Measurements from ENCODE around the gene TRMT1. TPM values are rescaled to one million over a fixed set of nuclear protein-coding genes. Genes with fewer than 3 reads are reported as not detected.
"Not testable (repeated sequence)": the region's sequence is repeated elsewhere in the genome, so short reads cannot be mapped to it uniquely, and the experiment has no call there.

Gene TRMT1
- polyA plus RNA-seq (2013, experiment 1 of 4), result 46.9 TPM
- polyA plus RNA-seq (2013, experiment 2 of 4), result 41.7 TPM
- polyA plus RNA-seq (2013, experiment 3 of 4), result 34.4 TPM
- 38.1 TPM for polyA plus RNA-seq (2013, experiment 4 of 4)

- Histone ChIP-seq H3K4me3 (ENCODE audit: insufficient read depth, low read depth, low read length) (peak within 1 kb of the TSS; percentile 84), H3K4me1 (ENCODE audit: control insufficient read depth, insufficient read depth, low read length) (peaks cover 22% of the 10 kb centered on the region), H3K27me3 (ENCODE audit: control insufficient read depth, insufficient read depth, low read length, poor library complexity, severe bottlenecking) (no peaks in the 10 kb centered on the region), H3K27ac (ENCODE audit: insufficient read depth, low read depth, low read length, poor library complexity, severe bottlenecking) (peak within 1 kb of the TSS; percentile 70), H3K36me3 (ENCODE audit: control insufficient read depth, insufficient read depth, low read length) (peaks cover 8% of the 10 kb centered on the region), H3K9me3 (ENCODE audit: control insufficient read depth, low read length) (no peaks in the 10 kb centered on the region)
- 1% methylated on average over 51 of the region's 51 CpGs for WGBS, 2 experiments
Observed at GRCh38 chr19:13116282-13117175, at the start of gene TRMT1. TRMT1 (minus strand) TSS chr19:13116740; CDS start chr19:13116399, 341 bp downstream.

- 92 to 95% methylated on average over 3 of the region's 3 CpGs for WGBS, 2 experiments
Observed at GRCh38 chr19:13166151-13166550, 49.6 kb upstream of the TRMT1 start.

GRCh38 chr19:13165162-13165997, 48.8 kb upstream of the TRMT1 start:
- H3K36me3 ChIP-seq (ENCODE audit: control insufficient read depth, insufficient read depth, low read length), result no peaks in the 10 kb centered on the region
- peak overlapping the region; percentile 95 for H3K27ac ChIP-seq (ENCODE audit: insufficient read depth, low read depth, low read length, poor library complexity, severe bottlenecking)
- peaks cover 24% of the 10 kb centered on the region for H3K4me1 ChIP-seq (ENCODE audit: control insufficient read depth, insufficient read depth, low read length)
- H3K4me3 ChIP-seq (ENCODE audit: insufficient read depth, low read depth, low read length), result no peak overlapping the region
- no peaks in the 10 kb centered on the region for H3K9me3 ChIP-seq (ENCODE audit: control insufficient read depth, low read length)
- WGBS, 2 experiments, result 67 to 69% methylated on average over 19 of the region's 19 CpGs
- H3K27me3 ChIP-seq (ENCODE audit: control insufficient read depth, insufficient read depth, low read length, poor library complexity, severe bottlenecking), result no peaks in the 10 kb centered on the region

More at GRCh38 chr19:13166151-13166550, 49.6 kb upstream of the TRMT1 start:
- H3K27me3 ChIP-seq (ENCODE audit: control insufficient read depth, insufficient read depth, low read length, poor library complexity, severe bottlenecking); H3K36me3 ChIP-seq (ENCODE audit: control insufficient read depth, insufficient read depth, low read length); H3K9me3 ChIP-seq (ENCODE audit: control insufficient read depth, low read length); H3K4me3 ChIP-seq (ENCODE audit: insufficient read depth, low read depth, low read length); H3K27ac ChIP-seq (ENCODE audit: insufficient read depth, low read depth, low read length, poor library complexity, severe bottlenecking): not testable (repeated sequence)
- H3K4me1 ChIP-seq (ENCODE audit: control insufficient read depth, insufficient read depth, low read length), result peaks cover 24% of the 10 kb centered on the region

- peaks cover 24% of the 10 kb centered on the region for H3K4me1 ChIP-seq (ENCODE audit: control insufficient read depth, insufficient read depth, low read length)
- no peaks in the 10 kb centered on the region for H3K27me3 ChIP-seq (ENCODE audit: control insufficient read depth, insufficient read depth, low read length, poor library complexity, severe bottlenecking)
- H3K27ac ChIP-seq (ENCODE audit: insufficient read depth, low read depth, low read length, poor library complexity, severe bottlenecking), result peak overlapping the region; percentile 95
- WGBS, 2 experiments, result 4 to 5% methylated on average over 19 of the region's 19 CpGs
- H3K9me3 ChIP-seq (ENCODE audit: control insufficient read depth, low read length), result no peaks in the 10 kb centered on the region
- H3K4me3 ChIP-seq (ENCODE audit: insufficient read depth, low read depth, low read length), result peak overlapping the region; percentile 28
- H3K36me3 ChIP-seq (ENCODE audit: control insufficient read depth, insufficient read depth, low read length), result no peaks in the 10 kb centered on the region
Observed at GRCh38 chr19:13164343-13165161, 48.0 kb upstream of the TRMT1 start.

GRCh38 chr19:13163609-13164342, 47.2 kb upstream of the TRMT1 start:
- Histone ChIP-seq H3K9me3 (ENCODE audit: control insufficient read depth, low read length) (no peaks in the 10 kb centered on the region), H3K27me3 (ENCODE audit: control insufficient read depth, insufficient read depth, low read length, poor library complexity, severe bottlenecking) (no peaks in the 10 kb centered on the region), H3K36me3 (ENCODE audit: control insufficient read depth, insufficient read depth, low read length) (no peaks in the 10 kb centered on the region), H3K4me3 (ENCODE audit: insufficient read depth, low read depth, low read length) (peak overlapping the region; percentile 28), H3K4me1 (ENCODE audit: control insufficient read depth, insufficient read depth, low read length) (peaks cover 24% of the 10 kb centered on the region), H3K27ac (ENCODE audit: insufficient read depth, low read depth, low read length, poor library complexity, severe bottlenecking) (peak overlapping the region; percentile 95)
- WGBS, 2 experiments, result 1% methylated on average over 20 of the region's 20 CpGs

- Histone ChIP-seq H3K36me3 (ENCODE audit: control insufficient read depth, insufficient read depth, low read length) (no peaks in the 10 kb centered on the region), H3K27ac (ENCODE audit: insufficient read depth, low read depth, low read length, poor library complexity, severe bottlenecking) (peak overlapping the region; percentile 95), H3K4me1 (ENCODE audit: control insufficient read depth, insufficient read depth, low read length) (peaks cover 22% of the 10 kb centered on the region), H3K9me3 (ENCODE audit: control insufficient read depth, low read length) (no peaks in the 10 kb centered on the region), H3K27me3 (ENCODE audit: control insufficient read depth, insufficient read depth, low read length, poor library complexity, severe bottlenecking) (no peaks in the 10 kb centered on the region), H3K4me3 (ENCODE audit: insufficient read depth, low read depth, low read length) (peak overlapping the region; percentile 28)
- 2 to 3% methylated on average over 58 of the region's 58 CpGs for WGBS, 2 experiments
Observed at GRCh38 chr19:13162724-13163608, 46.4 kb upstream of the TRMT1 start.

- Histone ChIP-seq H3K36me3 (ENCODE audit: control insufficient read depth, insufficient read depth, low read length) (no peaks in the 10 kb centered on the region), H3K9me3 (ENCODE audit: control insufficient read depth, low read length) (no peaks in the 10 kb centered on the region), H3K27me3 (ENCODE audit: control insufficient read depth, insufficient read depth, low read length, poor library complexity, severe bottlenecking) (no peaks in the 10 kb centered on the region), H3K4me3 (ENCODE audit: insufficient read depth, low read depth, low read length) (no peak overlapping the region), H3K27ac (ENCODE audit: insufficient read depth, low read depth, low read length, poor library complexity, severe bottlenecking) (no peak overlapping the region), H3K4me1 (ENCODE audit: control insufficient read depth, insufficient read depth, low read length) (peaks cover 15% of the 10 kb centered on the region)
- WGBS, 2 experiments, result 91 to 94% methylated on average over 1 of the region's 1 CpG
Observed at GRCh38 chr19:13160557-13160956, 44.0 kb upstream of the TRMT1 start.

GRCh38 chr19:13159713-13160112, 43.2 kb upstream of the TRMT1 start:
- Histone ChIP-seq H3K27ac (ENCODE audit: insufficient read depth, low read depth, low read length, poor library complexity, severe bottlenecking) (no peak overlapping the region), H3K9me3 (ENCODE audit: control insufficient read depth, low read length) (no peaks in the 10 kb centered on the region), H3K36me3 (ENCODE audit: control insufficient read depth, insufficient read depth, low read length) (no peaks in the 10 kb centered on the region), H3K4me1 (ENCODE audit: control insufficient read depth, insufficient read depth, low read length) (peaks cover 17% of the 10 kb centered on the region), H3K4me3 (ENCODE audit: insufficient read depth, low read depth, low read length) (no peak overlapping the region), H3K27me3 (ENCODE audit: control insufficient read depth, insufficient read depth, low read length, poor library complexity, severe bottlenecking) (no peaks in the 10 kb centered on the region)
- WGBS, 2 experiments, result 91 to 94% methylated on average over 2 to 3 of the region's 3 CpGs

Data from ectodermal cell (in vitro differentiated cells).